Small intestine (tissue), 7 donors: ENCODE data around the gene SMAP1. TPM values are rescaled to one million over a fixed set of nuclear protein-coding genes. Genes with fewer than 3 reads are reported as not detected.

Source experiments
- DNase-seq, 2 donors: peaks; one replicate each; pipeline versions ENCODE4 v3.0.0 to v3.0.0-alpha.2; 2013
- FAIRE-seq: peaks from 2 replicates; lab custom pipeline; 2012; peaks lifted over from hg19 to GRCh38; lab: Jason Lieb, UNC
- H3K27ac ChIP-seq, 3 donors: one replicate each; pipeline ENCODE4 v1.5.1; 2013; ENCODE audit warnings: low read length in 2 of 3, mild to moderate bottlenecking in 2 of 3, control low read depth in 1 of 3, inconsistent platforms in 1 of 3, low read depth in 1 of 3, moderate library complexity in 1 of 3
- H3K27me3 ChIP-seq, 3 donors: one replicate each; pipeline ENCODE4 v1.6.1; 2013; ENCODE audit warnings: low read length in 3 of 3, inconsistent platforms in 1 of 3; ENCODE audit not compliant: control insufficient read depth in 3 of 3, insufficient read depth in 3 of 3
- H3K36me3 ChIP-seq, 3 donors: one replicate each; pipeline ENCODE4 v1.6.1; 2013; ENCODE audit warnings: low read length in 3 of 3, inconsistent platforms in 1 of 3, low read depth in 1 of 3, mild to moderate bottlenecking in 1 of 3, moderate library complexity in 1 of 3; ENCODE audit not compliant: control insufficient read depth in 3 of 3, insufficient read depth in 2 of 3
- H3K4me1 ChIP-seq, 3 donors: one replicate each; pipeline ENCODE4 v1.6.1; 2013; ENCODE audit warnings: low read length in 2 of 3, inconsistent platforms in 1 of 3, low read depth in 1 of 3, mild to moderate bottlenecking in 1 of 3, moderate library complexity in 1 of 3; ENCODE audit not compliant: control insufficient read depth in 3 of 3, insufficient read depth in 2 of 3
- H3K4me3 ChIP-seq, 3 donors: one replicate each; pipeline ENCODE4 v1.5.1; 2013; ENCODE audit warnings: low read length in 3 of 3, control low read depth in 1 of 3, inconsistent platforms in 1 of 3, low read depth in 1 of 3, mild to moderate bottlenecking in 1 of 3, moderate library complexity in 1 of 3
- H3K9me3 ChIP-seq, 2 donors: one replicate each; pipeline ENCODE4 v1.6.1; 2013; ENCODE audit warnings: low read depth in 1 of 2, low read length in 1 of 2; ENCODE audit not compliant: control insufficient read depth in 2 of 2, insufficient read depth in 1 of 2
- WGBS, 3 donors: extraction: QIAGEN DNeasy Blood & Tissue Kit; methylation state at CpG; one replicate each; pipeline ENCODE4 v1.1.7; 2013; 5-methylcytosine and 5-hydroxymethylcytosine counted together
- polyA plus RNA-seq, 4 donors: library from polyadenylated mRNA; stranded (reverse) in 3 of 4; unstranded in 1 of 4; fragments of 200-250 nt in 3 of 4; fragments of 120-200 nt in 1 of 4; gene quantifications; one replicate each; pipeline versions ENCODE4 v1.2.1 to v1.2.3, GENCODE V29; 2013
- donor health status: healthy with polysubstance abuse.
- donor health status: control.
- donor health status: control.
- donor health status: Bipolar disorder and iron deficiency.
- donor health status: healthy.

Gene SMAP1
- polyA plus RNA-seq, 4 donors: 25.2 to 42.1 (median 37.3) TPM

DNA sequence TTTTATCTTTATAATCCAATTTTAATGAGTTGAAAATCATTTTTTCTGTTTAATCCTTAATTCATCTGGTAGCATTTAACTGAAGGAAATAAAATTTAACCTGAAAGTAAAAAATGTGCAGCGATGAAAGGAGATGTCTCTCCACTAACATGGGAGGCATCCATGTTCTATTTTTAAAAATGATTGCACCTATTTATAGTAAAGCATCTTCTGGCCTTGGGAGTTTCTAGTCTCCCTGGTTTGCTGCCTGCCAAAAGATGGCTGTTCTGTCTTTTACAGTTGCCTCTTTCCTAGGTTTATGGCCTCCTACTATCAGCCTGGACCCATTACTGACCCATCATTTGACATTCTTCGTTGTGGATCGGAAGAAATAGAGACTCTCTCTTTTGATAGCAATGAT lies 146.2 kb downstream of the SMAP1 start:
- no peak for FAIRE-seq
- no peaks in the 10 kb centered on the region for H3K4me1 ChIP-seq

DNA sequence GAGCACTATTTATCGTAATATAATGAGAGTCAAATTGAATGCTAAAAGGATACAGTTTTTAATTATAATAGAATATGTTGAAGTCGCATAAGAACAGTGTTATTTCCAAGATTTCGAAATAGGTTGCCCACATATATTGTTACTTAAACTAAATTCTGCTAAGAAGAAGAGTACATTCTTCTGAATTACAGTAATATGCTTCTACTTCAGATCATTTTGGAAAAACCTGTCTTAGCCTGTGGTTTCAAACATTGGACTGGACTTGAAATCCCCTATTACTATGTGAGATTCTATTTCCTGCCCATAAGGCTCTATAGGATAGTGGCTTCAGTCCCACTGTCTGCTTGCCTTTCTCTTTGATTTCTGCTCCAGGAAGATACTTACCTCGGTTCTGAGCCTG lies 152.0 kb downstream of the SMAP1 start:
- FAIRE-seq: no peak
- WGBS, 3 donors: 91 to 96% (median 93%) methylated on average over 4 of the region's 4 CpGs
- H3K27ac ChIP-seq: no peak overlapping the region

More for the DNA sequence above, 146.2 kb downstream of the SMAP1 start:
- 71 to 89% (median 81%) methylated on average over 3 of the region's 3 CpGs for WGBS, 3 donors
- Histone ChIP-seq H3K27me3 (no peaks in the 10 kb centered on the region), H3K9me3 (no peaks in the 10 kb centered on the region), H3K27ac (no peak overlapping the region), H3K4me3 (no peak overlapping the region), H3K36me3 (peaks cover 0 to 6% (median 3%) of the 10 kb centered on the region in 3 donors)
- DNase-seq: no peak

DNA sequence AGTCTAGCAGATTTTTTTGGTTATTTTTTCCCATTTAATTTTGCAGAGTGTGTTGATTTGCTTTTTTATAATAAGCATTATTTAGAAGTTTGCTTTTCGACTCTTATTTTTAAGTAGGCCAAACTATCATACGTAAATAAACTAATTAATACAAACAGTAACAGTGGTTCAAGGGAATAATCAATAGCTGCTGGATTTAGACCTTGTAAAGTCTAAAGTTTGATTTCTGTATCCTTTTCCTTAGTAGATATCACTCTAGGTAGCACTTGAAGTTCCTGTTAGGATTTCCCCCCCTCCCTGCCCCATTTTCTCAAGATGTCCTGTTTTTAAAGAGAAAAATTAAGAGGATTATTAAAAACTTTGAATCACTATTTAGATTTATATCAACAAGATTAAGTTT lies 153.1 kb downstream of the SMAP1 start:
- DNase-seq (no peak), FAIRE-seq (no peak)
- no peaks in the 10 kb centered on the region for H3K27me3 ChIP-seq
- H3K27ac ChIP-seq: no peak overlapping the region
- no peaks in the 10 kb centered on the region for H3K4me1 ChIP-seq
- 86 to 95% (median 90%) methylated on average over 2 of the region's 2 CpGs for WGBS, 3 donors
- no peaks in the 10 kb centered on the region for H3K36me3 ChIP-seq
- no peak overlapping the region for H3K4me3 ChIP-seq
- H3K9me3 ChIP-seq: no peaks in the 10 kb centered on the region

More for the DNA sequence above, 152.0 kb downstream of the SMAP1 start:
- Histone ChIP-seq H3K36me3 (no peaks in the 10 kb centered on the region), H3K9me3 (no peaks in the 10 kb centered on the region), H3K4me3 (no peak overlapping the region), H3K27me3 (no peaks in the 10 kb centered on the region), H3K4me1 (no peaks in the 10 kb centered on the region)
- DNase-seq: no peak

DNA sequence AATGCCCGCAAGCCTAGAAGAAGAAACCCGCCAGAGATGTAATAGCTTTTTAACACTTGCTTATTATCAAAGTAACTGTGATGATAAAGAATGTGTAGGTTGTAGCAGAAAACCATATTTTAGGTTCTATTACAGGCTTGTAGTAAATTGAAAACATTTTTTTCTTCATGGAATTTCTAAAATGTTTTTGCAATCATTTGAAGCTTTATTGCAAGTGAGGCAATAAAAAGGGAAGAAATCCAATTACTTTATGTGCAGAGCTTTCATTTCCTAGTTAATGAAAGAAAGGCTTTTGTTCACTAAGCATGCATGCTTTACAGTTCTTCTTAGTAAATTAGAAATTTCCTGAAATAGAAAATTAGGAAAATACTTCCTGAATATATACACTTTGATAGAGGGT lies 154.1 kb downstream of the SMAP1 start:
- 99 to 100% (median 99%) methylated on average over 2 of the region's 2 CpGs for WGBS, 3 donors
- no peak for FAIRE-seq
- H3K4me1 ChIP-seq: no peaks in the 10 kb centered on the region
- DNase-seq: no peak
- no peaks in the 10 kb centered on the region for H3K9me3 ChIP-seq
- H3K36me3 ChIP-seq: no peaks in the 10 kb centered on the region
- H3K4me3 ChIP-seq: no peak overlapping the region
- H3K27ac ChIP-seq: no peak overlapping the region
- H3K27me3 ChIP-seq: no peaks in the 10 kb centered on the region

DNA sequence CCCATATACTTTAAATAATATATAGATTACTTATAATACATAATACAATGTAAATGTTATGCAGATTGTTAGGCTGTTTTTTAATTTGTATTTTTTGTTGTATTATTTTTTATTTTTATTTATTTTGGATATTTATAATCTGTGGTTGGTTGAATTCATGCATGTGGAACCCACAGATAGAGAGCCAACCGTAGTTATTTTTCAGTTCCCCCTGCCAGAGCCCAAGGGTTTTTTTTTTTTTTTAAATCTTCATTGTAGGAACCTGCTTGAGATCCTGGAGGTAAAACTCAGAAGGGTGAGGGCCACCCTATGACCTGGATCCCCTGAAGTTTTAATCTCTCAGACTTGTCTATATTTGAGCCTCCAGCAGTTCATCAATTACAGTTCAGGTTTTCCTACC lies 156.0 kb downstream of the SMAP1 start:
- H3K4me1 ChIP-seq: no peaks in the 10 kb centered on the region
- H3K27ac ChIP-seq: no peak overlapping the region
- H3K4me3 ChIP-seq: no peak overlapping the region
- no peaks in the 10 kb centered on the region for H3K9me3 ChIP-seq
- FAIRE-seq (no peak), DNase-seq (no peak)
- H3K36me3 ChIP-seq: peaks cover 0 to under 1% (median 0%) of the 10 kb centered on the region in 3 donors
- 90 to 93% (median 91%) methylated on average over 1 of the region's 1 CpG for WGBS, 3 donors
- H3K27me3 ChIP-seq: no peaks in the 10 kb centered on the region

DNA sequence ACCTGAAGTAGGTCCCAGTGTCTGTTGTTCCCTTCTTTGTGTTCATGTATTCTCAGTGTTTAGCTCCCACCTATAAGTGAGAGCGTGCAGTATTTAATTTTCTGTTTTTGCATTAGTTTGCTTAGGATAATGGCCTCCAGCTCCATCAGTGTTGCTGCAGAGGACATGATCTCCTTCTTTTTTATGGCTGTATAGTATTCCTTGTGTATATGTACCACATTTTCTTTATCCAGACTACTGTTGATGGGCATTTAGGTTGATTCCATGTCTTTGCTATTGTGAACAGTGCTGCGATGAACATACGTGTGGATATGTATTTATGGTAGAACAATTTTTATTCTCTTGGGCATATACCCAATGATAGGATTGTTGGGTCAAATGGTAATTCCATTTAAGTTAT lies 163.7 kb downstream of the SMAP1 start:
- no peak for FAIRE-seq
- no peak for DNase-seq
- Histone ChIP-seq H3K27ac (no peak overlapping the region), H3K27me3 (no peaks in the 10 kb centered on the region), H3K4me1 (no peaks in the 10 kb centered on the region), H3K4me3 (no peak overlapping the region), H3K36me3 (peaks cover 0 to 3% (median 0%) of the 10 kb centered on the region in 3 donors), H3K9me3 (no peaks in the 10 kb centered on the region)
- WGBS, 3 donors: 98 to 99% (median 98%) methylated on average over 3 of the region's 3 CpGs

DNA sequence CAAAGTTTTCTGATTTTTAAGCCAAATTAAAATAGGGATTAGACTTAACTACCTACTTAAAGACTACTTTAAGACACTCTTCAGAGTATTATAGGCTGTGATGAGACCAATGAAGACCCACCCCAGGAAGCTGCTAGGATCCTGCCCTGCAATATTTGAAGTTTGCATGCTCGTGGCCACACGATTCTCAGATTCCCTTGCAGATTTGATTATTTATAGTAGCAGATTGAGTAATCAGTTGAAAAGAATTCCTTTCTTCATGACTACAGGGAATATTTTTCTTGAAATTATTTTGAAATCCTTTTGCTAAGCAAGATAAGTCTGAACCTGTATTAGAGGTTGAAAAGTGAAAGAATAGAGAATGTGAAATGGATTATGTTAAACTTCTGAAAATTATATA lies 166.8 kb downstream of the SMAP1 start:
- WGBS, 3 donors: 70 to 93% (median 83%) methylated on average over 2 of the region's 2 CpGs
- FAIRE-seq (no peak), DNase-seq (no peak)
- Histone ChIP-seq H3K27ac (no peak overlapping the region), H3K4me1 (no peaks in the 10 kb centered on the region), H3K36me3 (peaks cover 0 to 4% (median 0%) of the 10 kb centered on the region in 3 donors), H3K9me3 (no peaks in the 10 kb centered on the region), H3K4me3 (no peak overlapping the region), H3K27me3 (no peaks in the 10 kb centered on the region)

DNA sequence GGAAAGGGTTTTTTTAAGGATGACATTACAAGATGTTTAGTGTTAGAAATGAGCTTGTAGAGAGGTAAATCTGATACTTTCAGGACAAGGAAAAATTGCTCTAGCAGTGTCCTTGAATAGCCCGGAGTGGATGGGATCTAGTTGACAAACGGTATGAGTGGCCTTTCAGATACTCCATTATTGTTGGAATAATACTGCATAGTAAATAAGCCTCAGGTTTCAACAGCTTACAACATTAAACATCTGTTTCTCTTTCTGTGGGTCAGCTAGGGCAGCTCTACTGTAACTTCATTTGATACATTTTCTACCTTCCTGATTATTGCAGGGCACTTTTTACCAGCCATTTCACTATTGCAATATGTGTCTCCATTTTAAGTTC lies 171.2 kb downstream of the SMAP1 start:
- 92 to 95% (median 92%) methylated on average over 2 of the region's 2 CpGs for WGBS, 3 donors
- FAIRE-seq: no peak
- H3K27ac ChIP-seq: no peak overlapping the region

More for the DNA sequence above, 171.2 kb downstream of the SMAP1 start:
- H3K4me3 ChIP-seq: no peak overlapping the region
- DNase-seq: no peak
- no peaks in the 10 kb centered on the region for H3K9me3 ChIP-seq
- H3K4me1 ChIP-seq: no peaks in the 10 kb centered on the region
- H3K27me3 ChIP-seq: no peaks in the 10 kb centered on the region
- H3K36me3 ChIP-seq: peaks cover 0 to 4% (median 0%) of the 10 kb centered on the region in 3 donors
